ENCODE data around the gene SCLT1.
A peak's percentile ranks its signal among the peaks of the same experiment; 100 is the strongest.

Gene SCLT1

DNA sequence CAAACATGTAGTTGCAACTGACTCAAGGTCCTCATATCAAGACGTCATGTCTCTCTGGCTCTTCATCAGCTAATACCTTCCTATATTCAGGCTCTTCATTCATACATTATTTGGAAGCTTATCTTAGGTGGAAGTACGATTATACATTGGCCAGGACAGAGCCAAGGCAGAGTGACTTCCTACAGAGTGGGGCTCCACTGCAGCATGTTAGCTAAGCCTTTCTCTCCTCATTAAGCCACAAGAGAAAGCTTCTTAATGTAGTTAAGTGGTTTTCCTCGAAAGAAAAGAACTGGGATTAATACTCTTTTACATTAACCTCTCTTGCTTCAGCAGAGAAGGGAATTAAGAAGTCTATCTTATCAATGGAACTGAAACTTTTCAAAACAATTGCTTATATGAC lies 17.6 kb upstream of the SCLT1 start:
- no peak overlapping the region for H3K4me3 ChIP-seq (ENCODE audit: low read depth, low read length)
- no peaks in the 10 kb centered on the region for H3K27me3 ChIP-seq (ENCODE audit: control insufficient read depth, insufficient read depth, low read length)
- H3K9me3 ChIP-seq (ENCODE audit: control insufficient read depth, insufficient read depth, low read depth, low read length): no peaks in the 10 kb centered on the region
- H3K4me1 ChIP-seq (ENCODE audit: control insufficient read depth, insufficient read depth, low read length): peaks cover 8% of the 10 kb centered on the region; the same call in 1 of the 2 replicates
- H3K36me3 ChIP-seq (ENCODE audit: control insufficient read depth, insufficient read depth, low read length): no peaks in the 10 kb centered on the region
- no peak overlapping the region for H3K9ac ChIP-seq (ENCODE audit: low read length)
- no peak overlapping the region for H3K27ac ChIP-seq (ENCODE audit: low read depth, low read length)

DNA sequence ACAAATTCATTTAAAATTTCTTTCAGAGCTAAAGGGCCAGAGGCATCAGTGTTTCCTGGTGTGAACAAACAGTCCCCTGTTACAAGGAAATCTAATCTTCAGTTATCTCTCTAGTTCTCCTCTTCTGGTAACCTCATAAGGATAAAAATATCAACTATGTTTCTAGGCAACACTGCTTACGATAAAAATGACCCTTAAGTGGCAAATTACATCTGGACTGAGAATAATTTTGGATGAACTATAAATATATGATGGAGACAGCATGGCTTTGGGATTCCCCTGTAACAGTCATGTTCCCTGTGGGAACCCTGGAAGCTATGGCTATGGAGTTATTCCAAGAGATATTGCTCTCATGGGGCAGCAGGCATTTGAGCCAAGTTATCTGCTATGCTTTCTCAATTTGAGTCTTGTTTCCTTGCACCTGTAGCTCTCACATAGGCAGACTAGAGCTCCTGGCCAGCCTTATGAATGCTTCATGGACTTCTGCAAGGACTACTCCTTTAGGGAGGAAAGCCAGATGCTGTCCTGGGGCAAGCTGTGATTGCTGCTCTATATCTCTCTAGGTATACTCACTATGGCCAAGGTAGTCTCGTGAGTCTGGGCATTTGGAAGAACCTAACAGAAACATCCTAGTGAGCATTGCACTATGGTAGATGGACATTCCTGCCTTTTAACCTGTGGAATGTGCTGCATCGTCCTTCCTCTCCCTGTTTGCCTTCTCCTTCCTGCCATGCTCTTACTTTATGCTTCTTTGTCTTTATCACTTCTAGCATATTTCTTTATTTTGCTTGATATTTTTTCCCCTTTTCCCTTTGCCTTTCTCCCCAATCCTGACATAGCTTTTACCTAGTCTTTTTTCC lies 16.9 kb upstream of the SCLT1 start:
- H3K27ac ChIP-seq (ENCODE audit: low read depth, low read length): no peak overlapping the region
- peaks cover 8% of the 10 kb centered on the region; the same call in 1 of the 2 replicates for H3K4me1 ChIP-seq (ENCODE audit: control insufficient read depth, insufficient read depth, low read length)
- no peak overlapping the region for H3K9ac ChIP-seq (ENCODE audit: low read length)
- H3K9me3 ChIP-seq (ENCODE audit: control insufficient read depth, insufficient read depth, low read depth, low read length): no peaks in the 10 kb centered on the region
- no peaks in the 10 kb centered on the region for H3K27me3 ChIP-seq (ENCODE audit: control insufficient read depth, insufficient read depth, low read length)
- no peak overlapping the region for H3K4me3 ChIP-seq (ENCODE audit: low read depth, low read length)
- no peaks in the 10 kb centered on the region for H3K36me3 ChIP-seq (ENCODE audit: control insufficient read depth, insufficient read depth, low read length)

DNA sequence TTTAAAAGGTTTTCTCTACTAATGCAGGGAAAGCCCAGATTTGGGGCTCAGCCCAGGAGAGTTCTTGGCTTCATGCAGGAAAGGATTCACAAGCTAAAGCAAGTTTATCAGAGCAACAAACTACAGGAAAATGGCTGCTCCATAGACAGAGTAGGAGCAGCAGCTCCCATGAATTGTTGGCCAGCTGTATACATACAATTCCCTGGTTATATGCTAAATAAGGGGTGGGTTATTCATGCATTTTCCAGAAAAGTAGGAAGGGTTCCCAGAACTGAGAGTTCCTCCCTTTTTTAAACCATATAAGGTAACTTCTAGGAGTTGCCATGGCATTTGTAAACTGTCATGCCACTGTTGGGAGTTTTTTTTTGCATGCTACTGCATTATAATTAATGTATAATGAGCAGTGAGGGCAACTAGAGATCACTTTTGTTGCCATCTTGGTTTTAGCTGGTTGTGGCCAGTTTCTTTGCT lies 5.2 kb upstream of the SCLT1 start:
- no peaks in the 10 kb centered on the region for H3K9me3 ChIP-seq (ENCODE audit: control insufficient read depth, insufficient read depth, low read depth, low read length)
- no peaks in the 10 kb centered on the region for H3K27me3 ChIP-seq (ENCODE audit: control insufficient read depth, insufficient read depth, low read length)
- H3K27ac ChIP-seq (ENCODE audit: low read depth, low read length): no peak overlapping the region
- no peak overlapping the region for H3K9ac ChIP-seq (ENCODE audit: low read length)
- H3K36me3 ChIP-seq (ENCODE audit: control insufficient read depth, insufficient read depth, low read length): no peaks in the 10 kb centered on the region
- H3K4me3 ChIP-seq (ENCODE audit: low read depth, low read length): no peak overlapping the region
- no peaks in the 10 kb centered on the region for H3K4me1 ChIP-seq (ENCODE audit: control insufficient read depth, insufficient read depth, low read length)

DNA sequence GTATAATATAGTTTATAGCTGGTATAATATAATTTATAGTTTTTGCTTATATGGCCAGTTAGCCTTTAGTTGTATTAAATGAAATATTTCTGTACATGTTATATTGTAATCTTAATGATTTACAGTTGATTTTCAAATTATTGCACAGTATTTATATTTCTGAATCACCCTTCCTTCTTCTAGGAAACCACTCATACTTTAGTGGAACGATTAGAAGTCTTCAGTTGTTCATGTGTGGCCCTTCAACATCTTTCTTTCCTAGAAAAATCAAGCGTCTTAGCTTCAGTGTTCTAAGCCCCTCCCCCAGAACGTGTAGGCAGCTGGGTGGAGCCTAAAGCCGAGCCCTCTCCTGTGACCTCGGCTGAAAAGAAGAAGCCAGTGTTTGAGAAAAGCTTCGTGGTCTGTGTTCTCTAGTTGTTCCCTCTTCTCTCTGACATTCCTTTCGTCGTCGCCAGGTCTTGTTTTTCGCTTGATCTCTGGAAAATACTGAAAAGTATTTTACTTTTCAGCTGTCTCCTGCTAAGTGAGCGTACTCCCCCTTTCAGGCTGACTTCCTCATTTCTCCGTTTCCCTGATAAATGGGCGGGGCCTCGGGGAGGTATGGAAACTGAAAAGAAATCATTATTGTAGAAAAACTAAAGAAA lies 2.6 kb upstream of the SCLT1 start, which contains the start of gene C4orf33:
TSS of gene C4orf33 (plus strand) at position 342 of the 644 bp plus-strand sequence. CDS start 6,459 bp downstream, outside the sequence.
- no peak within 1 kb of the TSS for H3K27ac ChIP-seq (ENCODE audit: low read depth, low read length)
- no peaks in the 10 kb centered on the region for H3K4me1 ChIP-seq (ENCODE audit: control insufficient read depth, insufficient read depth, low read length)
- no peaks in the 10 kb centered on the region for H3K36me3 ChIP-seq (ENCODE audit: control insufficient read depth, insufficient read depth, low read length)
- no peaks in the 10 kb centered on the region for H3K9me3 ChIP-seq (ENCODE audit: control insufficient read depth, insufficient read depth, low read depth, low read length)
- H3K4me3 ChIP-seq (ENCODE audit: low read depth, low read length): peak within 1 kb of the TSS; percentile 87
- H3K27me3 ChIP-seq (ENCODE audit: control insufficient read depth, insufficient read depth, low read length): no peaks in the 10 kb centered on the region
- peak within 1 kb of the TSS; percentile 63 for H3K9ac ChIP-seq (ENCODE audit: low read length)

DNA sequence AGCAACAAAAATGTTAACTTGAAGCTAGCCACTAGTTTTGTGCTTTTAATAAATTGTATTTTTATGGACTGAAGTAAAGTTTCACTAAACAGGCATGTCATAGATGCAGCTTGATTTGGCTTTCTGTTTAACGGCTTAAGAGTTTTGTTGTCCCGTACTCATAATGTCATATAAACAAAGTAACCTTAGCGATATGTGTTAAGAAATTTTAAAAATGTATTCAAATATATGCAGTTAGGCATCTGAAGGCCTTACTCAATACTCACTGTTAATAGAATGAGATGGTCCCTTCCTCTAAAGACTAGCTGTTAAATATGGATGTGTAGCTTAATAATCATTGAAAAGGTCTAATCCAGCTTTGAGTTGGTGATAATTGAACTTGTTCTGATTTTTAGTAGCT lies 1.0 kb upstream of the SCLT1 start:
- no peaks in the 10 kb centered on the region for H3K36me3 ChIP-seq (ENCODE audit: control insufficient read depth, insufficient read depth, low read length)
- H3K4me3 ChIP-seq (ENCODE audit: low read depth, low read length): no peak overlapping the region; the same call in 1 of the 2 replicates
- no peaks in the 10 kb centered on the region for H3K9me3 ChIP-seq (ENCODE audit: control insufficient read depth, insufficient read depth, low read depth, low read length)
- no peaks in the 10 kb centered on the region for H3K4me1 ChIP-seq (ENCODE audit: control insufficient read depth, insufficient read depth, low read length)
- H3K9ac ChIP-seq (ENCODE audit: low read length): no peak overlapping the region
- H3K27ac ChIP-seq (ENCODE audit: low read depth, low read length): no peak overlapping the region
- no peaks in the 10 kb centered on the region for H3K27me3 ChIP-seq (ENCODE audit: control insufficient read depth, insufficient read depth, low read length)

DNA sequence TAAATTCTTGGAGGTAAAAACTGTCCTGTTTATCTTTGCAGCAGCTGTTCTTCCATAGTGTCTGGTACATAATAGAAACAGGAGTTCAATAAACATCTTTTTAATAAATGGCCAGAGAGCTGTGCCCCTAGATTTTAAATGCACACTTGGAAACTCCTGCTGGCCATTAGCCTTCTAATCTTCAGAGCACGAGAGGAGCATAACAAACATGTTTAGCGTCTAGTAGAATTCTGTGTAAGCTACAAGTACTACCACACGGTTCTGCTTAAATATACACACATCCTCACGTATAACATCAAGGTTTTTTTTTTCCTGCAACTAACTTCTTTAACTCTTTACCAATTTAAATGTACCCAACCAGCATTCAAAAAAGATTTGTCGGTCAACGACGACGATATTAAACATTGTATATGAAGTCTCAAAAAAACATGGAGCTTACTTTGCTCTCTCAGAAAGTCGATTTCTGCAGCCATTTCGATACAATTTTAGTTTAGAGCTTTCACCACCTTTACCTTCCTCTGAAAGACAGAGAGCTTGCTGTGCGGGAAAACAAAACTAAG lies 628 bp downstream of the SCLT1 start:
- no peaks in the 10 kb centered on the region for H3K36me3 ChIP-seq (ENCODE audit: control insufficient read depth, insufficient read depth, low read length)
- peak overlapping the region; percentile 89 for H3K4me3 ChIP-seq (ENCODE audit: low read depth, low read length)
- no peaks in the 10 kb centered on the region for H3K27me3 ChIP-seq (ENCODE audit: control insufficient read depth, insufficient read depth, low read length)
- H3K9ac ChIP-seq (ENCODE audit: low read length): peak overlapping the region; percentile 91
- H3K9me3 ChIP-seq (ENCODE audit: control insufficient read depth, insufficient read depth, low read depth, low read length): no peaks in the 10 kb centered on the region
- H3K27ac ChIP-seq (ENCODE audit: low read depth, low read length): peak overlapping the region; percentile 73; the same call in 1 of the 2 replicates
- no peaks in the 10 kb centered on the region for H3K4me1 ChIP-seq (ENCODE audit: control insufficient read depth, insufficient read depth, low read length)

DNA sequence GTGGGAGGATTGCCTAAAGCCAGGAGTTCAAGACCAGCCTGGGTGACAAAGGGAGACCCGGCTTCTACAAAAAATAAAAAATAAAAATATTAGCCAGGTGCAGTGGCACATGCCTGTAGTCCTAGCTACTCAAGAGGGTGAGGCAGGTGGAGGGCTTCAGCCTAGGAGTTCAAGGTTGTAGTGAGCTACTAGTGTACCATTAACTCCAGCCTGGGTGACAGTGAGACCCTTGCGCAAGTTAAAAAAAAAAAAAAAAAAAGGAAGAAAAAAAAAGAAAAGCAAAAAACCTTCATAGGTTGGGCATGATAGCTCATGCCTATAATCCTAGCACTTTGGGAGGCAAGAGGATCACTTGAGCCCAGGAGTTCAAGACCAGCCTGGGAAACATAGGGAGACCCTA lies 5.8 kb downstream of the SCLT1 start:
- no peak overlapping the region for H3K27ac ChIP-seq (ENCODE audit: low read depth, low read length)
- H3K9me3 ChIP-seq (ENCODE audit: control insufficient read depth, insufficient read depth, low read depth, low read length): peaks cover 10% of the 10 kb centered on the region; the same call in 1 of the 2 replicates
- no peaks in the 10 kb centered on the region for H3K4me1 ChIP-seq (ENCODE audit: control insufficient read depth, insufficient read depth, low read length)
- H3K27me3 ChIP-seq (ENCODE audit: control insufficient read depth, insufficient read depth, low read length): no peaks in the 10 kb centered on the region
- no peak overlapping the region for H3K9ac ChIP-seq (ENCODE audit: low read length)
- no peak overlapping the region for H3K4me3 ChIP-seq (ENCODE audit: low read depth, low read length)
- no peaks in the 10 kb centered on the region for H3K36me3 ChIP-seq (ENCODE audit: control insufficient read depth, insufficient read depth, low read length)

DNA sequence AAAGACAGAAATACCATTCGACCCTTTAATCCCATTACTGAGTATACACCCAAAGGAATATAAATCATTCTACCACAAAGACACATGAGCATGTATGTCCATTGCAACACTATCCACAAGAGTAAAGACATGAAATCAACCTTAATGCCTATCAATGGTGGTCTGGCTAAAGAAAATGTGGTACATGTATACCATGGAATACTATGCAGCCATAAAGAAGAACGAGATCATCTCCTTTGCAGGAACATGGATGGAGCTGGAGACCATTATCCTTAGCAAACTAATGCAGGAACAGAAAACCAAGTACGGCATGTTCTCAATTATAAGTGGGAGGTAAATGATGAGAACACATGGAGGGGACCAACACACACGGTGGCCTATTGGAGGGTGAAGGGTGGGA lies 7.9 kb downstream of the SCLT1 start:
- Histone ChIP-seq H3K9me3 (ENCODE audit: control insufficient read depth, insufficient read depth, low read depth, low read length) (peaks cover 16% of the 10 kb centered on the region), H3K27me3 (ENCODE audit: control insufficient read depth, insufficient read depth, low read length) (no peaks in the 10 kb centered on the region), H3K9ac (ENCODE audit: low read length) (no peak overlapping the region), H3K4me1 (ENCODE audit: control insufficient read depth, insufficient read depth, low read length) (no peaks in the 10 kb centered on the region), H3K4me3 (ENCODE audit: low read depth, low read length) (no peak overlapping the region), H3K36me3 (ENCODE audit: control insufficient read depth, insufficient read depth, low read length) (peaks cover 10% of the 10 kb centered on the region), H3K27ac (ENCODE audit: low read depth, low read length) (no peak overlapping the region)

DNA sequence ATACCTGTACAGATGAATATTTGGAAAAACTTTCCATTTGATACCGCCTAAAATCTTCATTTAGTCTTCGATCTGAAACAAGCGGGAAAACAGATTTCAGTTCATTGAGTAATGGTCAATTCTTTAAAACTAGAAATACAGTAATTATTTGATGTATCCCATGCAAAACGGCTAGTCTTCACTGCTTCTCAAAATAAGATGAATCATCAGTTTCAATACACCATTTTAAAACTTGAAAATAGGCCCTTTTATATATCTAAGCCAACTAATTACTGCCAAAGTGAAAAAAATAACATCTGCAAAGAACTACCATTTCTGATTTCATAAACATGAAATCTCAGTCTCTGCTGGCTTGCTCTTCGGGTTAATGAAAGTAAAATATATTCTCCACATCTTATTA lies 11.0 kb downstream of the SCLT1 start:
- H3K36me3 ChIP-seq (ENCODE audit: control insufficient read depth, insufficient read depth, low read length): peaks cover 25% of the 10 kb centered on the region
- no peaks in the 10 kb centered on the region for H3K4me1 ChIP-seq (ENCODE audit: control insufficient read depth, insufficient read depth, low read length)
- H3K27me3 ChIP-seq (ENCODE audit: control insufficient read depth, insufficient read depth, low read length): no peaks in the 10 kb centered on the region
- H3K9ac ChIP-seq (ENCODE audit: low read length): no peak overlapping the region
- no peak overlapping the region for H3K27ac ChIP-seq (ENCODE audit: low read depth, low read length)
- peaks cover 32% of the 10 kb centered on the region for H3K9me3 ChIP-seq (ENCODE audit: control insufficient read depth, insufficient read depth, low read depth, low read length)
- H3K4me3 ChIP-seq (ENCODE audit: low read depth, low read length): no peak overlapping the region

DNA sequence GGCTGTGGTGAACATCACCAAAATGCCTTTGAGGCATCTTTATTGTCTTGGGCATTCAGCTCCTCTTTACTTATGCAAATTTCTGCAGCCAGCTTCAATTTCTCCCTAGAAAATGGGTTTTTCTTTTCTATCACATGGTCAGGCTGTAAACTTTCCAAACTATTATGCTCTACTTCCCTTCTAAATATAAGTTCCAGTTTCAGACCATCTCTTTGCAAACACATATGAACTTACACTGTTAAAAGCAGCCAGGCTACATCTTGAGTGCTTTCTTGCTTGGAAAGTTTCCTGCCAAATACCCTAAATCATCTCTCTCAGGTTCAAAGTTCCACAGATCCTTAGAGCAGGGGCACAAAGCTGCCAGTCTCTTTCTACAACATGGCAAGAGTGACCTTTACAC lies 13.2 kb downstream of the SCLT1 start:
- no peak overlapping the region for H3K4me3 ChIP-seq (ENCODE audit: low read depth, low read length)
- no peaks in the 10 kb centered on the region for H3K27me3 ChIP-seq (ENCODE audit: control insufficient read depth, insufficient read depth, low read length)
- no peak overlapping the region for H3K27ac ChIP-seq (ENCODE audit: low read depth, low read length)
- H3K9me3 ChIP-seq (ENCODE audit: control insufficient read depth, insufficient read depth, low read depth, low read length): peaks cover 25% of the 10 kb centered on the region
- H3K4me1 ChIP-seq (ENCODE audit: control insufficient read depth, insufficient read depth, low read length): no peaks in the 10 kb centered on the region
- H3K9ac ChIP-seq (ENCODE audit: low read length): no peak overlapping the region
- H3K36me3 ChIP-seq (ENCODE audit: control insufficient read depth, insufficient read depth, low read length): peaks cover 25% of the 10 kb centered on the region

DNA sequence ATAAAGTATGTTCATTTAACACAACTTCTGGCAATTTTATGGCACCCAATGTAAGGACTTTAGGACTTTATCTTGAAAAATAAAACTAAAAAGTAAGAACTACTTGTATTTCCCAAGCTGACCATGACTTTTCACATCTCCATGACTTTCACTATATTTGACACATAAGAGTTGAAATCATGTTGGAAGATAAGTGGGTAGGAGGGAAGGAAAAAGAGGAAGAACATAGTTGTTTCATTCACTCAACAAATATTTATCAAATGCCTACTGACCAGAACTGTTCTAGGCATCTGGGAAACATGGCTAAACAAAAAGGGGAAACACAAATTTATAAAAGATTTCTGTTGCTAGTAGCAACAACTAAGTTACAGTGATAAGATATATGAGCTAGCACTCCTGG lies 16.0 kb downstream of the SCLT1 start:
- Histone ChIP-seq H3K4me3 (ENCODE audit: low read depth, low read length) (no peak overlapping the region), H3K36me3 (ENCODE audit: control insufficient read depth, insufficient read depth, low read length) (peaks cover 32% of the 10 kb centered on the region), H3K27me3 (ENCODE audit: control insufficient read depth, insufficient read depth, low read length) (no peaks in the 10 kb centered on the region), H3K4me1 (ENCODE audit: control insufficient read depth, insufficient read depth, low read length) (no peaks in the 10 kb centered on the region), H3K9ac (ENCODE audit: low read length) (no peak overlapping the region), H3K27ac (ENCODE audit: low read depth, low read length) (no peak overlapping the region), H3K9me3 (ENCODE audit: control insufficient read depth, insufficient read depth, low read depth, low read length) (peaks cover 27% of the 10 kb centered on the region)

All from HUES6 (cell line).